Measurements from ENCODE around the gene LY6G5C.

DNA sequence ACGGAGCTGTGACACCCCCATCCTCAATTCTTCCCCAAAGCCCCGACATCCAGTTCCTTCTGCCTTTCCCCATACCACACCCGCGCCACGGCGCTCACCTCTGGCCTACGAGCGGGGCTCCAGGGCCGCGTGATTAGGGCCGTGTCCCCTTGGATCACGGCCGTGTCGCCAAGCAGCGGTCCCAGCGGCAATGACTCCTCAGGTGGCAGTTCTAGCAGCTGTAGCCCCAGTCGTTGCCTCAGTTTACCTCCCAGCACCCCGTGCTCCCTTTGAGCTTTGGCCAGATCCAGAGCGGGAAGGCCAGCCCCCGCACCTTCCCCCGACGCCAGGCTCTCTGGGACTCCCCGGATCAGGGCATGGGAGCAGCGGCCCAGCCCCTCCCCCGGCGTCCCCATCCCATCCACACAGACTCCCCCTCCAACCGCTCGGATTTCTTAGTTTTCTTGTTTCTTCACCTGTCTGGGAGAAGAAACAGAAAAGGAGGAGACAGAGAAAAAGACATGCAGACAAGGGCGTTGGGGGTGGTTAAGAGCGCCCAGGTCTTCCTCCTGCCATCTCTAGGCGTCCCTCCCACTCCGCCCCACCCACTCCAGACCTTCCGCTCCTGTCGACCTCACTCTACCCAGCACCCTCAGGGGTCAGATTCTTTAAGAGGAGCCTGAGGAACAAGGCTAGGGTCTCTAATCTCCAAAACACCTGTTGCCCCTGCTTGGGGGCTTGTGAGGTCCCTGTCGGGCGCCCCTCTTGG lies 48.1 kb upstream of the LY6G5C start, which contains the start of gene DDAH2:
- no peak for TF ChIP-seq SP1 (IDR thresholded peaks at IDR 0.05)
- TF ChIP-seq ARNT (IDR thresholded peaks at IDR 0.05): no peak
- TF ChIP-seq BHLHE40 (IDR thresholded peaks at IDR 0.05; ENCODE audit: borderline replicate concordance): no peak
- TF ChIP-seq FOXK2 (IDR thresholded peaks at IDR 0.05): no peak
- no peak for TF ChIP-seq ZNF384 (IDR thresholded peaks at IDR 0.05)
- TF ChIP-seq SUZ12 (IDR thresholded peaks at IDR 0.05): no peak
- no peak for TF ChIP-seq TARDBP (IDR thresholded peaks at IDR 0.05)
- TF ChIP-seq ELF4 (IDR thresholded peaks at IDR 0.05): no peak
- TF ChIP-seq NFRKB (IDR thresholded peaks at IDR 0.05): no peak
- TF ChIP-seq HDGF (IDR thresholded peaks at IDR 0.05; ENCODE audit: borderline replicate concordance): no peak
- no peak for TF ChIP-seq L3MBTL2 (conservative IDR thresholded peaks at IDR 0.05)
- TF ChIP-seq FOXA1 (IDR thresholded peaks at IDR 0.05): no peak
- TF ChIP-seq, protein P1, sequence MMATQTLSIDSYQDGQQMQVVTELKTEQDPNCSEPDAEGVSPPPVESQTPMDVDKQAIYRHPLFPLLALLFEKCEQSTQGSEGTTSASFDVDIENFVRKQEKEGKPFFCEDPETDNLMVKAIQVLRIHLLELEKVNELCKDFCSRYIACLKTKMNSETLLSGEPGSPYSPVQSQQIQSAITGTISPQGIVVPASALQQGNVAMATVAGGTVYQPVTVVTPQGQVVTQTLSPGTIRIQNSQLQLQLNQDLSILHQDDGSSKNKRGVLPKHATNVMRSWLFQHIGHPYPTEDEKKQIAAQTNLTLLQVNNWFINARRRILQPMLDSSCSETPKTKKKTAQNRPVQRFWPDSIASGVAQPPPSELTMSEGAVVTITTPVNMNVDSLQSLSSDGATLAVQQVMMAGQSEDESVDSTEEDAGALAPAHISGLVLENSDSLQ (IDR thresholded peaks at IDR 0.05): no peak

Measured in HEK293T (cell line).